B cell (primary cell): ENCODE results near the gene ABCC10. TPM values are rescaled to one million over a fixed set of nuclear protein-coding genes. Genes with fewer than 3 reads are reported as not detected.

Experiments used
- ATAC-seq: fragments of 200-7000 bp; cut with Tn5 transposase; one replicate; pipeline ENCODE4 v1.10.0; 2021; ENCODE audit warnings: low read depth, mild to moderate bottlenecking, moderate number of reproducible peaks, moderate library complexity
- CTCF ChIA-PET: fragments of 350-600 bp; sonication (Branson Sonifier 250); formaldehyde crosslinking; loops from one replicate; lab custom pipeline; 2021; ENCODE audit warnings: antibody characterized with exemption, inconsistent platforms; lab: Charles Lee
- POLR2A ChIA-PET: fragments of 350-600 bp; sonication (Branson Sonifier 250); formaldehyde crosslinking; loops from one replicate; lab custom pipeline; 2021; ENCODE audit warnings: antibody characterized with exemption; lab: Charles Lee
- DNase-seq: peaks from one replicate; pipeline ENCODE4 v3.0.0; 2013
- H2AFZ ChIP-seq: 2 replicates; pipeline ENCODE4 v1.6.1; 2012; ENCODE audit warnings: mild to moderate bottlenecking, low read depth, low read length; ENCODE audit not compliant: insufficient read depth, poor library complexity, severe bottlenecking
- H3K27ac ChIP-seq, 2 donors: 1 replicate in 1 of 2; 2 replicates in 1 of 2; pipeline ENCODE4 v1.5.1; 2012 to 2013; ENCODE audit warnings: low read length in 2 of 2, mild to moderate bottlenecking in 2 of 2, moderate library complexity in 1 of 2
- H3K27me3 ChIP-seq, 4 experiments: fragments of 200-600 bp in 1 of 4; sonication (generic) in 1 of 4; replicated peaks in 1 of 4; 1 replicate in 2 of 4; 2 replicates in 2 of 4; pipeline versions ENCODE4 v1.6.1 to v1.7.0; 2013 to 2016; ENCODE audit warnings: low read length in 3 of 4, mild to moderate bottlenecking in 2 of 4, mixed read lengths in 1 of 4, moderate library complexity in 1 of 4; ENCODE audit not compliant: insufficient read depth in 4 of 4, control insufficient read depth in 3 of 4; ENCODE audit errors: control extremely low read depth in 1 of 4
- H3K36me3 ChIP-seq, 2 experiments: replicated peaks in 1 of 2; 1 replicate in 1 of 2; 2 replicates in 1 of 2; pipeline versions ENCODE4 v1.6.1 to v1.7.1; 2013; ENCODE audit warnings: low read length in 1 of 2; ENCODE audit not compliant: insufficient read depth in 2 of 2, control insufficient read depth in 1 of 2; ENCODE audit errors: control extremely low read depth in 1 of 2, extremely low read depth in 1 of 2
- H3K4me1 ChIP-seq, 2 donors: fragments of 200-600 bp in 1 of 2; sonication (generic) in 1 of 2; 1 replicate in 1 of 2; 2 replicates in 1 of 2; pipeline versions ENCODE4 v1.5.1 to v1.6.1; 2013 to 2017; ENCODE audit warnings: low read length in 2 of 2; ENCODE audit not compliant: control insufficient read depth in 2 of 2, insufficient read depth in 2 of 2
- H3K4me2 ChIP-seq: replicated peaks from 2 replicates; pipeline ENCODE3; 2012; ENCODE audit warnings: mild to moderate bottlenecking, low read depth, low read length; ENCODE audit not compliant: poor library complexity, severe bottlenecking
- H3K4me3 ChIP-seq, 5 experiments: fragments of 200-600 bp in 1 of 5; sonication (generic) in 1 of 5; 1 replicate in 3 of 5; 2 replicates in 2 of 5; pipeline versions ENCODE4 v1.5.1 to v1.7.0; 2011 to 2016; ENCODE audit warnings: low read length in 4 of 5, mild to moderate bottlenecking in 4 of 5, low read depth in 2 of 5, control low read depth in 1 of 5, moderate library complexity in 1 of 5; ENCODE audit not compliant: insufficient read depth in 1 of 5; ENCODE audit errors: control extremely low read depth in 1 of 5, extremely low read depth in 1 of 5
- H3K79me2 ChIP-seq: fragments of 200-600 bp; sonication (generic); one replicate; pipeline ENCODE4 v1.6.0; 2016; ENCODE audit warnings: low read length; ENCODE audit not compliant: control insufficient read depth, insufficient read depth
- H3K9ac ChIP-seq: fragments of 200-600 bp; sonication (generic); 2 replicates; pipeline ENCODE4 v1.6.1; 2017; ENCODE audit warnings: mild to moderate bottlenecking, low read length, moderate library complexity
- H3K9me3 ChIP-seq, 3 donors: one replicate each; pipeline versions ENCODE4 v1.6.1 to v1.7.1; 2013; ENCODE audit warnings: low read length in 2 of 3; ENCODE audit not compliant: control insufficient read depth in 2 of 3, insufficient read depth in 1 of 3; ENCODE audit errors: control extremely low read depth in 1 of 3
- H4K20me1 ChIP-seq: 2 replicates; pipeline ENCODE4 v1.6.0; 2012; ENCODE audit warnings: mild to moderate bottlenecking, low read length; ENCODE audit not compliant: insufficient read depth, control insufficient read depth, poor library complexity, severe bottlenecking
- H3K27ac Mint-ChIP-seq: one replicate; pipeline ENCODE4 v1.8.0; 2021; ENCODE audit warnings: mixed read lengths
- H3K27me3 Mint-ChIP-seq: one replicate; pipeline ENCODE4 v1.8.0; 2021; ENCODE audit warnings: mixed read lengths
- H3K4me1 Mint-ChIP-seq: one replicate; pipeline ENCODE4 v1.8.0; 2021; ENCODE audit warnings: mixed read lengths
- H3K4me3 Mint-ChIP-seq: one replicate; pipeline ENCODE4 v1.8.0; 2021; ENCODE audit warnings: mixed read lengths
- H3K9me3 Mint-ChIP-seq: one replicate; pipeline ENCODE4 v1.8.0; 2022; ENCODE audit warnings: mixed read lengths; ENCODE audit not compliant: insufficient read depth
- EZH2 ChIP-seq: IDR thresholded peaks from 2 replicates; pipeline ENCODE4 v1.6.1; 2012; ENCODE audit warnings: borderline replicate concordance, low read depth, mild to moderate bottlenecking, moderate library complexity, low read length; ENCODE audit not compliant: insufficient read depth, poor library complexity, severe bottlenecking
- WGBS: methylation state at CpG from one replicate; pipeline ENCODE4 v1.1.5; 2013; ENCODE audit warnings: missing lambda C conversion rate; ENCODE audit not compliant: insufficient coverage; 5-methylcytosine and 5-hydroxymethylcytosine counted together
- intact Hi-C: fragments of 100-400 bp; cut with micrococcal nuclease; formaldehyde crosslinking; loops from one replicate; pipeline ENCODE4 v1.10.0; 2022
- polyA plus RNA-seq: library from polyadenylated mRNA; depleted of rRNA; stranded (reverse); fragments of >200 nt; gene quantifications from 2 replicates; pipeline ENCODE4 v1.2.3, GENCODE V29; 2012
- total RNA-seq, 2 donors: library from RNA; stranded (reverse); fragments of 120-200 nt in 1 of 2; gene quantifications; 1 replicate in 1 of 2; 2 replicates in 1 of 2; pipeline versions ENCODE4 v1.2.3 to v1.2.4, GENCODE V29; 2013 to 2022
- TF ChIP-seq, protein P1 (sequence below): fragments of 200-600 bp; IDR thresholded peaks from one replicate; pipeline ENCODE4 v1.8.0; 2022; ENCODE audit warnings: antibody characterized with exemption, mild to moderate bottlenecking

Gene ABCC10
- total and polyA plus RNA-seq, 2 donors (not counting 1 experiment from before 2014, with no cell fraction given) = 39.5 to 71.5 TPM

DNA sequence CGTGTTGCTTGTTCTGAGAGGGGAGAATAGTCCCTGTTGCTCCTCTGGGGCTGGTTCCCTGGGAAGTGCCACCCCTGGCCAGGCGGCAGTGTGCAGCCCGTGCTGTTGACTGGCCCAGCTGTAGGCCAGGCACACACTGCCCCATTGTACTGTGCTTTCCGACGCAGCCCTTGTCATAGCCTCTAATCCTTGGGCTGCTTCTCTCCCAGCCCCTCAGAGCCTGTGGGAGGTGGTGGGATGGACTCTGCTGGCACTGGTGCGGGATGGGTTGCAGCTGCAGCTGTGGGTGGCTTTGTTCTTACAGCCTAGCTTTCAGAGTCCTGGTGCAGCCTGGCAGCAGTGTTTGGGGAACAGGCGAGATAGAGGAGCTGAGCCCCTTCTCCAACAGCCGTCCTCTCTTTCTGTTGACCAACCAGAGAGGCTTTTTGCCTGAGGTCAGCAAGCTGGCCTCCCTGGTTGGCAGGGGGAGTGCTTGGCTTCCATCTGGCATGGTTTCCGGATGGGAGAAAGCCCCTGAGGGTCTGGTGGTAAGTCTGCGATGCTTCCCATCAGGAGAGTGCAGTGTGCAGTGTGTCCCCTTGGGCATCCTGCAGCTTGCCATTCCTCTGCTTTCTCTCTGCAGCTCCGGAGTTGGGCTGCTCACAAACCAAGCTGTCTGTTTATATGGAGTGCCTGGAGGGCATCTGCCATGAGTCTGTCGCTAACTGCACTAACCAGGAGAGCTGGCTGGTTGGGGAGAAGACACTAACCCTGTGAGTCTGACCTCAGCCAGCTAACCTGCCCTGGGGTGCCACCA lies 62.1 kb downstream of the ABCC10 start:
- ATAC-seq = no peak
- TF ChIP-seq, protein P1, sequence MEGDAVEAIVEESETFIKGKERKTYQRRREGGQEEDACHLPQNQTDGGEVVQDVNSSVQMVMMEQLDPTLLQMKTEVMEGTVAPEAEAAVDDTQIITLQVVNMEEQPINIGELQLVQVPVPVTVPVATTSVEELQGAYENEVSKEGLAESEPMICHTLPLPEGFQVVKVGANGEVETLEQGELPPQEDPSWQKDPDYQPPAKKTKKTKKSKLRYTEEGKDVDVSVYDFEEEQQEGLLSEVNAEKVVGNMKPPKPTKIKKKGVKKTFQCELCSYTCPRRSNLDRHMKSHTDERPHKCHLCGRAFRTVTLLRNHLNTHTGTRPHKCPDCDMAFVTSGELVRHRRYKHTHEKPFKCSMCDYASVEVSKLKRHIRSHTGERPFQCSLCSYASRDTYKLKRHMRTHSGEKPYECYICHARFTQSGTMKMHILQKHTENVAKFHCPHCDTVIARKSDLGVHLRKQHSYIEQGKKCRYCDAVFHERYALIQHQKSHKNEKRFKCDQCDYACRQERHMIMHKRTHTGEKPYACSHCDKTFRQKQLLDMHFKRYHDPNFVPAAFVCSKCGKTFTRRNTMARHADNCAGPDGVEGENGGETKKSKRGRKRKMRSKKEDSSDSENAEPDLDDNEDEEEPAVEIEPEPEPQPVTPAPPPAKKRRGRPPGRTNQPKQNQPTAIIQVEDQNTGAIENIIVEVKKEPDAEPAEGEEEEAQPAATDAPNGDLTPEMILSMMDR = no peak
- no peak for TF ChIP-seq EZH2
- H3K9ac ChIP-seq = no peak overlapping the region

DNA sequence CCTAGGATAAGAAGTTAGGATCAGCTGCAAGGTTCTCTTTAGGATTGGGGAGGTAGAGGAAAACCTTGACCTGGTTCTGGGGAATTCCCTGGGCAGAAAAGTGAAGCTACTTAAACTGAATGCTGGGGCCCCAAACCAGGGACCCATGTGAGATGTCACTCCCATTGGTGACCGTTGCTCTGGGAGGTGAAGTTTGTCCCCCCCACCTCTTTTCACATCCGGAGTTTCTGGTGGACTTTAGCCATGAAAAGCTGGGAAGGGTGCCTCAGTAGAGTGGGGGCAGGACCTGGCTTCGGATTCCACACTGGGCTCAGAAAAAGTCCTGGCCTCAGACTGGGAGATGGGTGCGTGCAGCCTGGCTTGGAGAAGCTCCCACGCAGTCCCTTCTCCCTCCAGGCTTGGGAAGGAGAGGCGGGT lies 63.2 kb downstream of the ABCC10 start:
- POLR2A ChIA-PET = interaction anchor here (0.5 kb wide), 1 partner anchor 515 kb away, joined by 3 read pairs; no protein-coding TSS in a partner anchor

More for the DNA sequence above, 62.1 kb downstream of the ABCC10 start:
- Mint-ChIP-seq H3K27ac (no peak overlapping the region), H3K4me3 (no peak overlapping the region), H3K27me3 (no peaks in the 10 kb centered on the region), H3K4me1 (peaks cover 12% of the 10 kb centered on the region), H3K9me3 (no peaks in the 10 kb centered on the region)
- Histone ChIP-seq H3K27me3 (no peaks in the 10 kb centered on the region), H3K27ac (no peak overlapping the region), H3K9me3 (no peaks in the 10 kb centered on the region), H4K20me1 (peaks cover 28% of the 10 kb centered on the region), H3K4me2 (no peak overlapping the region), H3K4me1 (no peaks in the 10 kb centered on the region), H3K79me2 (peaks cover 37% of the 10 kb centered on the region), H3K4me3 (no peak overlapping the region), H2AFZ (no peak overlapping the region), H3K36me3 (peaks cover 0 to 23% of the 10 kb centered on the region in 2 experiments)
- DNase-seq = no peak
- intact Hi-C loops = no loop called here
- POLR2A ChIA-PET = no interaction called here
- CTCF ChIA-PET = interaction anchor here (8.0 kb wide), 1 partner anchor 16 kb away, joined by 69 read pairs; no protein-coding TSS in a partner anchor
- WGBS = 95% methylated on average over 12 of the region's 12 CpGs

More for the DNA sequence above, 63.2 kb downstream of the ABCC10 start:
- Histone ChIP-seq H3K27ac (no peak overlapping the region), H3K27me3 (no peaks in the 10 kb centered on the region), H3K79me2 (peaks cover 30% of the 10 kb centered on the region), H3K36me3 (peaks cover 0 to 26% of the 10 kb centered on the region in 2 experiments), H2AFZ (no peak overlapping the region), H3K9ac (no peak overlapping the region), H3K4me3 (no peak overlapping the region), H3K9me3 (no peaks in the 10 kb centered on the region), H3K4me1 (peaks cover 0 to 6% of the 10 kb centered on the region in 2 donors), H3K4me2 (no peak overlapping the region), H4K20me1 (peaks cover 20% of the 10 kb centered on the region)
- intact Hi-C loops = no loop called here
- no peak overlapping the region for H3K4me3 Mint-ChIP-seq
- H3K4me1 Mint-ChIP-seq = peaks cover 18% of the 10 kb centered on the region
- CTCF ChIA-PET = interaction anchor here (8.0 kb wide), 1 partner anchor 15 kb away, joined by 69 read pairs; no protein-coding TSS in a partner anchor
- no peak for TF ChIP-seq EZH2
- TF ChIP-seq, protein P1 = no peak
- no peaks in the 10 kb centered on the region for H3K27me3 Mint-ChIP-seq
- no peak overlapping the region for H3K27ac Mint-ChIP-seq
- 100% methylated on average over 3 of the region's 6 CpGs for WGBS
- no peaks in the 10 kb centered on the region for H3K9me3 Mint-ChIP-seq
- ATAC-seq = no peak
- DNase-seq = no peak
